ENCODE measurements around the gene TMX1. TPM values are rescaled to one million over a fixed set of nuclear protein-coding genes. Genes with fewer than 3 reads are reported as not detected.

The TMX1 gene
- total and polyA plus RNA-seq, 10 of the 15 experiments (the other 5 are each of a cell fraction or from before 2014, with no cell fraction given): 29.1 to 152 (median 52.0) TPM

DNA sequence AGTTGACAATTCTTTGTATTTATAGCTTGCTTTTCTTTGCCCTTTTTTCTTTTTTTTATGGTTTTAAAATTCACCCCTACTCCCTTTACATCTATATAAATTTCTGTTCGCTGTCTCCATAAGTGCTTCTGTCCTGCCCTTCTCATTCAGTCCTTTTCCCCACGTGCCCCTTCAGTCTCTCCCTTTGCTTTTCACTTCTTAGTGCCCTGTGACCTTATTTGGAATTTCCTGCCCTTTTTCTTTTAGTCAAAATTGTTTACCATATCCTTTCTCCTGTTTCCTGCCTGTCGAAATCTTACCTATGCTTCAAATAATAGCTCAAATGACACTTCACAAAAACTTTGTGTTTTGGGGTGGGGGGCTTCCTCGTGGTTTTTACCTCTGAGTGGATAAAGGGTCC is 6.0 kb downstream of the TMX1 start (continued):
- TF ChIP-seq ZBTB40 (IDR thresholded peaks at IDR 0.05; ENCODE audit: borderline replicate concordance): no peak

DNA sequence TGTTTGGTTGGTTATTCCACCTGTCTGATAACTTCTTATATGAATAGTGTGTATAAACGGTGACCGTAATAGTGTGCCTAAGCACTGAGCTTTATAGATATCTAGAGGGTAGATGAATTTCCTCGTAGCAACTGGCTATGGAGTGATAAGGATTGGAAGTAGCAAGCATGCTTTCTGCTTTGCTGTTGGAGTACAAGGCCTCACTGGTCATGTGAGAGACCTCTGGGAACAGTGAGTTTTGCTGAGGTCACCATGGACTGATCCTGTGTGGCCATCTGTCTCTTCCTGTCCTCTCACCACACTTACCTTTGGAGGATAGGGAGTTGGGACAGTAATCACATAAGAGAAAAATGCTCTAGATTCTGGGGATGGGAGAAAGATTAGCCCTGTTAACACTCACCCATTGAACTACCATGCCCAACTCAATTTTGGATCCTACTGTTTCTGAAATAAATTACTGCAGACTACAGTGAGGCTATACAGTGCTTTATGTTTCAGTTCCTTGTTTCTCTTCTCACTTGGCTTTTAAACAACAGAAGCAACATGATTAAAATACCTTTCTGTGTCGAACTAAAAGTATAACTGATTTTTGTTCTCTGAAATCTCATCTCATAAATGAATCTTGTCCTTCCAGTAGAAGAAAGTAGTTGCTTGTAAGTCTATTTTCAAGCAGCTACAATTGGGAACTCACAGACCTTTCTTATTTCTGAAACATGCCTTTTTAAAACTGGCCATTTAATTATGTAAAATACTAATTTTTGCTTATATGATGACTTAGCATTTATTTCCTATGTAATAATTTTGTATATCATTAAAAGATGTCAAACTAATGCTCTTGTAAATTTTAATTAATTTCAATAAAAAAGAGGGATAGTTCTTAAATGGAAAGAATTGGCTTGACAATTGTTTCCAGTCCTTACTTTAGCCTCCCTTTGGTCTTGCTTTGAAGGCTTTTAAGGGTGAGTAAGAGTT is 8.3 kb downstream of the TMX1 start:
- RAD21 ChIA-PET (ENCODE audit: unreplicated experiment): no interaction called here
- Histone ChIP-seq H3K9ac (ENCODE audit: control insufficient read depth, insufficient read depth, low read length) (no peak overlapping the region), H3K4me3 (peak overlapping the region; percentile 35; the same call in 1 of the 2 replicates), H3K4me1 (ENCODE audit: control insufficient read depth, insufficient read depth, low read length) (peaks cover 18% of the 10 kb centered on the region), H4K20me1 (ENCODE audit: control insufficient read depth, insufficient read depth) (no peaks in the 10 kb centered on the region; the same call in 1 of the 2 replicates), H3K27me3 (replicated peaks in 1 of 2; ENCODE audit: control insufficient read depth in 2 of 2, insufficient read depth in 2 of 2, low read length in 1 of 2) (no peaks in the 10 kb centered on the region), H3K36me3 (ENCODE audit: control insufficient read depth in 2 of 2, insufficient read depth in 2 of 2, low read length in 1 of 2) (peaks cover 2 to 32% of the 10 kb centered on the region in 2 experiments; a peak in 2 of 4 replicates), H3K79me2 (ENCODE audit: control insufficient read depth, insufficient read depth, low read length) (peaks cover 39% of the 10 kb centered on the region), H3K9me3 (replicated peaks; ENCODE audit: control insufficient read depth, insufficient read depth, low read length) (no peaks in the 10 kb centered on the region), H2AFZ (ENCODE audit: control insufficient read depth, low read depth, low read length) (no peak overlapping the region), H3K4me2 (ENCODE audit: control insufficient read depth, insufficient read depth) (peak overlapping the region; percentile 24), H3K27ac (ENCODE audit: control insufficient read depth, insufficient read depth) (peak overlapping the region; percentile 56; the same call in 1 of the 2 replicates)
- in situ Hi-C loops (cut with MboI) (no loop called here), intact Hi-C loops (cut with micrococcal nuclease; ENCODE audit: unreplicated experiment) (loop anchor here (5.0 kb wide), 1 partner anchor 581 kb away; the partner anchor contains the start of gene SAV1)
- POLR2A ChIA-PET: no interaction called here
- DNase-seq (ENCODE audit: low read depth, low spot score) (peak; percentile 40), ATAC-seq (peak; percentile 90), FAIRE-seq (peak; percentile 94)
- CTCF ChIA-PET: interaction anchor here (1.2 to 1.4 kb wide), 2 partner anchors 22 to 35 kb away, joined by 3 to 5 read pairs; no protein-coding TSS in a partner anchor
- SMC1A ChIA-PET (ENCODE audit: uncharacterized antibody, unreplicated experiment): interaction anchor here (0.5 kb wide), 1 partner anchor 397 kb away, joined by 6 read pairs; no protein-coding TSS in a partner anchor
- no TSS peak for BruUV-seq (replicated peaks)
- 73% methylated on average over 4 of the region's 4 CpGs for WGBS (ENCODE audit: insufficient coverage, insufficient replicate concordance, low lambda C conversion rate, missing lambda C conversion rate)
- no peak for TF ChIP-seq ZNF592 (IDR thresholded peaks at IDR 0.05)
- no peak for TF ChIP-seq TCF3 (IDR thresholded peaks at IDR 0.05; ENCODE audit: borderline replicate concordance, insufficient read depth, low read depth, low read length)
- TF ChIP-seq, protein P1, sequence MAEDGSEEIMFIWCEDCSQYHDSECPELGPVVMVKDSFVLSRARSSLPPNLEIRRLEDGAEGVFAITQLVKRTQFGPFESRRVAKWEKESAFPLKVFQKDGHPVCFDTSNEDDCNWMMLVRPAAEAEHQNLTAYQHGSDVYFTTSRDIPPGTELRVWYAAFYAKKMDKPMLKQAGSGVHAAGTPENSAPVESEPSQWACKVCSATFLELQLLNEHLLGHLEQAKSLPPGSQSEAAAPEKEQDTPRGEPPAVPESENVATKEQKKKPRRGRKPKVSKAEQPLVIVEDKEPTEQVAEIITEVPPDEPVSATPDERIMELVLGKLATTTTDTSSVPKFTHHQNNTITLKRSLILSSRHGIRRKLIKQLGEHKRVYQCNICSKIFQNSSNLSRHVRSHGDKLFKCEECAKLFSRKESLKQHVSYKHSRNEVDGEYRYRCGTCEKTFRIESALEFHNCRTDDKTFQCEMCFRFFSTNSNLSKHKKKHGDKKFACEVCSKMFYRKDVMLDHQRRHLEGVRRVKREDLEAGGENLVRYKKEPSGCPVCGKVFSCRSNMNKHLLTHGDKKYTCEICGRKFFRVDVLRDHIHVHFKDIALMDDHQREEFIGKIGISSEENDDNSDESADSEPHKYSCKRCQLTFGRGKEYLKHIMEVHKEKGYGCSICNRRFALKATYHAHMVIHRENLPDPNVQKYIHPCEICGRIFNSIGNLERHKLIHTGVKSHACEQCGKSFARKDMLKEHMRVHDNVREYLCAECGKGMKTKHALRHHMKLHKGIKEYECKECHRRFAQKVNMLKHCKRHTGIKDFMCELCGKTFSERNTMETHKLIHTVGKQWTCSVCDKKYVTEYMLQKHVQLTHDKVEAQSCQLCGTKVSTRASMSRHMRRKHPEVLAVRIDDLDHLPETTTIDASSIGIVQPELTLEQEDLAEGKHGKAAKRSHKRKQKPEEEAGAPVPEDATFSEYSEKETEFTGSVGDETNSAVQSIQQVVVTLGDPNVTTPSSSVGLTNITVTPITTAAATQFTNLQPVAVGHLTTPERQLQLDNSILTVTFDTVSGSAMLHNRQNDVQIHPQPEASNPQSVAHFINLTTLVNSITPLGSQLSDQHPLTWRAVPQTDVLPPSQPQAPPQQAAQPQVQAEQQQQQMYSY (CRISPR knock-in tag; IDR thresholded peaks at IDR 0.05): no peak
- TF ChIP-seq IKZF1 (conservative IDR thresholded peaks at IDR 0.05): peak; percentile 49
- TF ChIP-seq YBX1 (IDR thresholded peaks at IDR 0.05): no peak
